Smooth muscle cell (in vitro differentiated cells): ENCODE measurements around the gene RWDD1. TPM values are rescaled to one million over a fixed set of nuclear protein-coding genes. Genes with fewer than 3 reads are reported as not detected.

Experiments used
- DNase-seq: peaks from one replicate; lab custom pipeline; 2025; ENCODE audit not compliant: unreplicated experiment; lab: John Stamatoyannopoulos, UW
- H2AFZ ChIP-seq: fragments of 200-600 bp; sonication (generic); 2 replicates; pipeline ENCODE4 v1.6.0; 2016; ENCODE audit warnings: antibody characterized with exemption, low read depth, mild to moderate bottlenecking
- H3F3A ChIP-seq: fragments of 200-600 bp; sonication (generic); 2 replicates; pipeline ENCODE4 v1.6.0; 2017; ENCODE audit warnings: antibody characterized with exemption, low read depth
- H3K27ac ChIP-seq: fragments of 200-600 bp; sonication (generic); 2 replicates; pipeline ENCODE4 v1.5.1; 2016; ENCODE audit warnings: low read depth, mild to moderate bottlenecking
- H3K27me3 ChIP-seq: fragments of 200-600 bp; sonication (generic); 2 replicates; pipeline ENCODE4 v1.6.1; 2016; ENCODE audit warnings: low read depth, mild to moderate bottlenecking
- H3K36me3 ChIP-seq: fragments of 200-600 bp; sonication (generic); 2 replicates; pipeline ENCODE4 v1.5.1; 2016; ENCODE audit warnings: low read depth
- H3K4me1 ChIP-seq: fragments of 200-600 bp; sonication (generic); 2 replicates; pipeline ENCODE4 v1.5.1; 2016; ENCODE audit warnings: low read depth
- H3K4me2 ChIP-seq: fragments of 200-600 bp; sonication (generic); 2 replicates; pipeline ENCODE4 v1.6.0; 2016; ENCODE audit warnings: mild to moderate bottlenecking
- H3K4me3 ChIP-seq: fragments of 200-600 bp; sonication (generic); 2 replicates; pipeline ENCODE4 v1.5.1; 2016; ENCODE audit warnings: mild to moderate bottlenecking
- H3K79me2 ChIP-seq: fragments of 200-600 bp; sonication (generic); 2 replicates; pipeline ENCODE4 v1.6.0; 2016; ENCODE audit warnings: low read depth, mild to moderate bottlenecking
- H3K9ac ChIP-seq: fragments of 200-600 bp; sonication (generic); 2 replicates; pipeline ENCODE4 v1.6.0; 2016; ENCODE audit warnings: low read depth
- H3K9me3 ChIP-seq: fragments of 200-600 bp; sonication (generic); replicated peaks from 2 replicates; pipeline ENCODE4 v1.5.1; 2016; ENCODE audit warnings: low read depth
- H4K20me1 ChIP-seq: fragments of 200-600 bp; sonication (generic); 2 replicates; pipeline ENCODE4 v1.6.0; 2016; ENCODE audit warnings: low read depth
- WGBS: methylation state at CpG from one replicate; pipeline ENCODE4 v1.1.7; 2016; ENCODE audit warnings: low lambda C conversion rate; 5-methylcytosine and 5-hydroxymethylcytosine counted together
- polyA plus RNA-seq: library from polyadenylated mRNA; unstranded; fragments of >200 nt; fragmentation: Nextera tagmentation; extraction: Ambion mirVana; gene quantifications from 2 replicates; pipeline ENCODE4 v1.2.1, GENCODE V29; 2016
- total RNA-seq: library from RNA; depleted of rRNA; stranded (reverse); fragments of >200 nt; gene quantifications from 2 replicates; pipeline ENCODE4 v1.2.3, GENCODE V29; 2014
- TF ChIP-seq, protein P1 (sequence below): fragments of 200-600 bp; sonication (generic); IDR thresholded peaks from 2 replicates; pipeline ENCODE4 v1.5.1; 2017; ENCODE audit warnings: borderline replicate concordance, mild to moderate bottlenecking, antibody characterized with exemption; ENCODE audit not compliant: insufficient read depth, poor library complexity, severe bottlenecking

Gene RWDD1
- total and polyA plus RNA-seq, 2 experiments from 2014 or later = 64.0 to 69.4 TPM

DNA sequence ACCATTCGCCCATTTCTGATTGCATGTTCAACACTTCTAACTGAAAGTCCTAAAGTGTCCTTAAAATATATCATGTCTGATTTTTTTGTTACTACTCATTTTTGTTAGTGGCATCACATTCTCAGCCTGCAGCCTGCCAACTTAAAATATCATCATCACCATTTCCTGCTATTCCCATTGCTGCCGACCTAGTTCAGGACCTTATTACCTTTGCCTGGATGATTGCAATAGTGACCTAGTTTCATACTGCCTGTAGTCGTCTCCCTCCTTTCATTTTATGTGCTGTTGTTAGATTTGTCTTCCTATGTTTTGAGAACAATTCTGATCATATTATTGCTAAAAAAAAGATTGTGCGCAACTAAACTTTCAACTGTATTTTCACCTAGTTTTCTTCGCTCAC lies 6.2 kb downstream of the RWDD1 start:
- no peak overlapping the region for H3K9ac ChIP-seq
- 96% methylated on average over 5 of the region's 5 CpGs for WGBS
- no peaks in the 10 kb centered on the region for H3K9me3 ChIP-seq
- no peaks in the 10 kb centered on the region for H3K27me3 ChIP-seq
- H3K27ac ChIP-seq = no peak overlapping the region
- H3F3A ChIP-seq = no peaks in the 10 kb centered on the region
- H3K4me2 ChIP-seq = no peak overlapping the region
- peaks cover 64% of the 10 kb centered on the region for H4K20me1 ChIP-seq
- H3K79me2 ChIP-seq = peaks cover 98% of the 10 kb centered on the region
- TF ChIP-seq, protein P1, sequence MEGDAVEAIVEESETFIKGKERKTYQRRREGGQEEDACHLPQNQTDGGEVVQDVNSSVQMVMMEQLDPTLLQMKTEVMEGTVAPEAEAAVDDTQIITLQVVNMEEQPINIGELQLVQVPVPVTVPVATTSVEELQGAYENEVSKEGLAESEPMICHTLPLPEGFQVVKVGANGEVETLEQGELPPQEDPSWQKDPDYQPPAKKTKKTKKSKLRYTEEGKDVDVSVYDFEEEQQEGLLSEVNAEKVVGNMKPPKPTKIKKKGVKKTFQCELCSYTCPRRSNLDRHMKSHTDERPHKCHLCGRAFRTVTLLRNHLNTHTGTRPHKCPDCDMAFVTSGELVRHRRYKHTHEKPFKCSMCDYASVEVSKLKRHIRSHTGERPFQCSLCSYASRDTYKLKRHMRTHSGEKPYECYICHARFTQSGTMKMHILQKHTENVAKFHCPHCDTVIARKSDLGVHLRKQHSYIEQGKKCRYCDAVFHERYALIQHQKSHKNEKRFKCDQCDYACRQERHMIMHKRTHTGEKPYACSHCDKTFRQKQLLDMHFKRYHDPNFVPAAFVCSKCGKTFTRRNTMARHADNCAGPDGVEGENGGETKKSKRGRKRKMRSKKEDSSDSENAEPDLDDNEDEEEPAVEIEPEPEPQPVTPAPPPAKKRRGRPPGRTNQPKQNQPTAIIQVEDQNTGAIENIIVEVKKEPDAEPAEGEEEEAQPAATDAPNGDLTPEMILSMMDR = no peak
- DNase-seq = no peak
- H3K36me3 ChIP-seq = peaks cover 14% of the 10 kb centered on the region
- no peak overlapping the region for H3K4me3 ChIP-seq
- no peak overlapping the region for H2AFZ ChIP-seq
- H3K4me1 ChIP-seq = peaks cover 9% of the 10 kb centered on the region

DNA sequence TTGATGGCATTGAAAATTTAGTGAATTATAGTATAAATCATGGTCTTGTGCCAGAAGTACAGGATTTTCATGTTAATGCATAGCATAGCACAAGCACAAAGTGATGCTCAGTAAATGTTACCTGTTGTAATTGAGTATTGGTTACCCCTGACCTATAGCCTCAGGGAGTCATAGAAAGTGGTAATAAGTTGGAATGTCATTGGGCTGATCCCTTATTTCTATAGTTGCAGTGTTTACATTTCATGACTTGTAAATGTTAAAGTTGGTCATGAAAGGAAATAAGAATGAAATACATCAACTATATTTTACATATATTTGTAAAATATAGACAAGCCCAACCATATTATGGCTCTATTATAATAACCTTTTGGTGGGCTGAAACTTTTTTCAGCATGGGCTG lies 7.0 kb downstream of the RWDD1 start:
- Histone ChIP-seq H2AFZ (no peak overlapping the region), H3K36me3 (peaks cover 14% of the 10 kb centered on the region)
- no peak for DNase-seq

DNA sequence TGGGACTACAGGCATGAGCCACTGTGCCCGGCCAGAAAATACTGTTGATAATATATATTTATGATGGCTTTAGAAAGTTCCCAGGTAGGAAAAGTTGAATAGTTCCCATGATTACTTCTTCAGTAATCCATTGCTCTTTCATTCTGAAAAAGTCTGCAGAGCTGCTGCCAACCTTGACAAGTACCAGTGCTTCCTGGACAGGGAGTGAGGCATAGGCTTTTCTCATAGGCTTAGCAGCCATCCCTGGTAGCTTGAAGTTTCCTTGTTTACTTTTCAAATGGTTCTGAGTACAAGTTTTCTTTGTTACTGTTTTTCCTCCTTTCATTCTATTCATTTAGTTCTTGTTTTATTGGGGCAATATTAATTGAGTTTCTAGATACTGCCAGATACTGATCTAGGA lies 7.8 kb downstream of the RWDD1 start:
- H2AFZ ChIP-seq = no peak overlapping the region
- TF ChIP-seq, protein P1 = no peak
- H4K20me1 ChIP-seq = peaks cover 60% of the 10 kb centered on the region
- 87% methylated on average over 1 of the region's 1 CpG for WGBS
- H3K4me2 ChIP-seq = no peak overlapping the region
- H3K36me3 ChIP-seq = peaks cover 14% of the 10 kb centered on the region
- H3K27ac ChIP-seq = peak overlapping the region; percentile 71
- H3F3A ChIP-seq = no peaks in the 10 kb centered on the region
- H3K9ac ChIP-seq = no peak overlapping the region
- no peaks in the 10 kb centered on the region for H3K9me3 ChIP-seq
- H3K79me2 ChIP-seq = peaks cover 93% of the 10 kb centered on the region
- H3K4me1 ChIP-seq = no peaks in the 10 kb centered on the region
- H3K27me3 ChIP-seq = no peaks in the 10 kb centered on the region
- no peak for DNase-seq
- no peak overlapping the region for H3K4me3 ChIP-seq

More for the DNA sequence above, 7.0 kb downstream of the RWDD1 start:
- H3K4me3 ChIP-seq = no peak overlapping the region
- H3K79me2 ChIP-seq = peaks cover 96% of the 10 kb centered on the region
- no peak overlapping the region for H3K9ac ChIP-seq
- H3K4me1 ChIP-seq = peaks cover under 1% of the 10 kb centered on the region
- H3K27me3 ChIP-seq = no peaks in the 10 kb centered on the region
- TF ChIP-seq, protein P1 = no peak
- H3K27ac ChIP-seq = peak overlapping the region; percentile 15
- H3K9me3 ChIP-seq = no peaks in the 10 kb centered on the region
- no peaks in the 10 kb centered on the region for H3F3A ChIP-seq
- peaks cover 60% of the 10 kb centered on the region for H4K20me1 ChIP-seq
- no peak overlapping the region for H3K4me2 ChIP-seq

DNA sequence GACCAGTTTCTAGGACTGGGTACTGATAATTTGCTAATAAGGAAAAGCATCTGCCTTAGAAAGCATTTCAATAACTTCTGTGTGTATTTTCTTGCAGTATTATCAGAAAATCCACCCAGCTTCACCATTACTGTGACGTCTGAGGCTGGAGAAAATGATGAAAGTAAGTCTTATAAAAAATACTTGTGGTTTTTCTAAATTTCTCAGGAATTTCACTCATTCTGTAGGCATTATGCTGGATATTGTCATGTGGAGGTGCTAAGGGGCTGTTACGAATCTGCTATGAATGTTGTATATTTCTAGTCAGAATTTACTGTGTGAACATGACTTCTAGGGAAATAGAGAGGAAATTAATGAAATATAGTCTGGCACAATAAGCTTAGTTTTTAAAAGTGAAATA lies 8.9 kb downstream of the RWDD1 start:
- no peak overlapping the region for H2AFZ ChIP-seq
- H3F3A ChIP-seq = no peaks in the 10 kb centered on the region
- peaks cover 91% of the 10 kb centered on the region for H3K79me2 ChIP-seq
- no peaks in the 10 kb centered on the region for H3K9me3 ChIP-seq
- H3K4me1 ChIP-seq = no peaks in the 10 kb centered on the region
- no peak for DNase-seq
- H4K20me1 ChIP-seq = peaks cover 62% of the 10 kb centered on the region
- H3K36me3 ChIP-seq = peaks cover 21% of the 10 kb centered on the region
- no peak overlapping the region for H3K4me3 ChIP-seq
- 37% methylated on average over 2 of the region's 2 CpGs for WGBS
- TF ChIP-seq, protein P1 = no peak
- no peaks in the 10 kb centered on the region for H3K27me3 ChIP-seq
- H3K9ac ChIP-seq = no peak overlapping the region
- H3K27ac ChIP-seq = peak overlapping the region; percentile 71
- peak overlapping the region; percentile 39 for H3K4me2 ChIP-seq
